Measurements from ENCODE around the gene MBOAT2.

DNA sequence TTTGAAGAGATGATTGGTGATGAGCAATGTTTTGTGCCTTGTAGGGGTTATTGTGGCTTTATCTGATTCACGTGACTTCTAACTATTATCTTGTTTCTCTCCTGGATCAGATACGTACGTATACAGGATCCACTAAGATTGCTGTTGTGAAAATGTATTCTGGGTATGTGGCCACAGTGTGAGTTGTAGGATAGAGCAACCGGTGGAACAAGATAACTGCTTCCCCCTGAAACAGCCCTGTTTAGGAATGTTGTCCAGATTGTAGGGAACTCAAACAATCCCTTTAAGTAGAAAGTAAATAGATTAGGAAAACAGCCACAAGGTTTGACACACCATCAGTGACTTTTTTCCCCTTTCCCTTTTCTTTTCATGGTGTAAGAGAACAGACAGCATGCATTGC is 22.3 kb upstream of the MBOAT2 start:
- TF ChIP-seq POLR2A (IDR thresholded peaks at IDR 0.05), result no peak
- TF ChIP-seq, protein P1, sequence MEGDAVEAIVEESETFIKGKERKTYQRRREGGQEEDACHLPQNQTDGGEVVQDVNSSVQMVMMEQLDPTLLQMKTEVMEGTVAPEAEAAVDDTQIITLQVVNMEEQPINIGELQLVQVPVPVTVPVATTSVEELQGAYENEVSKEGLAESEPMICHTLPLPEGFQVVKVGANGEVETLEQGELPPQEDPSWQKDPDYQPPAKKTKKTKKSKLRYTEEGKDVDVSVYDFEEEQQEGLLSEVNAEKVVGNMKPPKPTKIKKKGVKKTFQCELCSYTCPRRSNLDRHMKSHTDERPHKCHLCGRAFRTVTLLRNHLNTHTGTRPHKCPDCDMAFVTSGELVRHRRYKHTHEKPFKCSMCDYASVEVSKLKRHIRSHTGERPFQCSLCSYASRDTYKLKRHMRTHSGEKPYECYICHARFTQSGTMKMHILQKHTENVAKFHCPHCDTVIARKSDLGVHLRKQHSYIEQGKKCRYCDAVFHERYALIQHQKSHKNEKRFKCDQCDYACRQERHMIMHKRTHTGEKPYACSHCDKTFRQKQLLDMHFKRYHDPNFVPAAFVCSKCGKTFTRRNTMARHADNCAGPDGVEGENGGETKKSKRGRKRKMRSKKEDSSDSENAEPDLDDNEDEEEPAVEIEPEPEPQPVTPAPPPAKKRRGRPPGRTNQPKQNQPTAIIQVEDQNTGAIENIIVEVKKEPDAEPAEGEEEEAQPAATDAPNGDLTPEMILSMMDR (IDR thresholded peaks at IDR 0.05), result no peak

Measured in body of pancreas (tissue), 4 donors.